Natural killer cell treated with Interleukin-12 subunit alpha and Interleukin-12 subunit beta and Interleukin-15 and Interleukin-18, amount 100 ng/mL, for 72 hours (primary cell): ENCODE results near the gene SLC39A11. TPM values are rescaled to one million over a fixed set of nuclear protein-coding genes. Genes with fewer than 3 reads are reported as not detected.

Experiments
- ATAC-seq, 2 donors: fragments of 150-1000 bp; cut with Tn5 transposase in 1 of 2; sonication (Bioruptor Pico), chemical (Tn5 transposase) in 1 of 2; 2 replicates each; pipeline ENCODE4 v1.10.0; 2021
- DNase-seq: peaks from one replicate; pipeline ENCODE4 v3.0.0; 2022; ENCODE audit warnings: low spot score
- H3K27ac Mint-ChIP-seq, 2 donors: 1 replicate in 1 of 2; 2 replicates in 1 of 2; pipeline ENCODE4 v1.8.0; 2022; ENCODE audit warnings: mixed read lengths in 2 of 2, mild to moderate bottlenecking in 1 of 2, moderate library complexity in 1 of 2
- H3K27me3 Mint-ChIP-seq, 2 donors: 1 replicate in 1 of 2; 2 replicates in 1 of 2; pipeline ENCODE4 v1.8.0; 2022; ENCODE audit warnings: mixed read lengths in 2 of 2
- H3K36me3 Mint-ChIP-seq: one replicate; pipeline ENCODE4 v1.8.0; 2022; ENCODE audit warnings: mixed read lengths
- H3K4me1 Mint-ChIP-seq, 2 donors: 1 replicate in 1 of 2; 2 replicates in 1 of 2; pipeline ENCODE4 v1.8.0; 2022; ENCODE audit warnings: low read depth in 2 of 2, mixed read lengths in 2 of 2, mild to moderate bottlenecking in 1 of 2
- H3K4me3 Mint-ChIP-seq: one replicate; pipeline ENCODE4 v1.8.0; 2022; ENCODE audit warnings: mixed read lengths
- H3K9me3 Mint-ChIP-seq: 2 replicates; pipeline ENCODE4 v1.8.0; 2022; ENCODE audit warnings: mixed read lengths
- total RNA-seq, 2 donors: library from RNA; stranded (reverse); gene quantifications; one replicate each; pipeline ENCODE4 v1.2.3, GENCODE V29; 2022

The SLC39A11 gene
- total RNA-seq, 2 donors from 2014 or later: 25.6 to 56.1 TPM

- H3K36me3 Mint-ChIP-seq: peaks cover 4% of the 10 kb centered on the region
- H3K4me3 Mint-ChIP-seq: no peak overlapping the region
- no peaks in the 10 kb centered on the region for H3K4me1 Mint-ChIP-seq
- no peak for ATAC-seq
- no peaks in the 10 kb centered on the region for H3K27me3 Mint-ChIP-seq
- H3K9me3 Mint-ChIP-seq: no peaks in the 10 kb centered on the region
- DNase-seq: no peak
- H3K27ac Mint-ChIP-seq: no peak overlapping the region
These were observed 332.1 kb downstream of the SLC39A11 start for GRCh38 chr17:72760368-72760767.

DNA sequence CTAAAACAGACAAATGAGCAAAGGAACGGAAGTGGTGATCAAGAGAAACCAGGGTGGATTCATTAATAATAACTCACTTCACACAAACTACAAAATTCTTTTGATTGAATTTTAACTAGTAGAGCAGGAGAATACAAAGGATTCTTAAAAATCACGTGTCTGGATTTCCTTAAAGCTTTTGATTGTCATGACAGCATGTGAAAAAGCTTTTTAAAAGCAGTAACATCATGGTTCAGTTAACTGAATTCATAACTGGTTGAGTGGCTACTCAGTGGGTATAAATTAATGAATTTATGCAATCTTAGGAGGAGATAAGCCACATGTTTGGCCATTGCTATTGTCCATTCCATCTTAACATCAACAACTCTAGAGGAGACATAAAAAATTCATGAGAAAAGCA lies 333.2 kb downstream of the SLC39A11 start:
- Mint-ChIP-seq H3K27me3 (no peaks in the 10 kb centered on the region), H3K9me3 (no peaks in the 10 kb centered on the region), H3K36me3 (peaks cover 4% of the 10 kb centered on the region), H3K27ac (no peak overlapping the region), H3K4me1 (peaks cover 0 to 4% of the 10 kb centered on the region in 2 donors), H3K4me3 (no peak overlapping the region)
- ATAC-seq (no peak), DNase-seq (no peak)

- no peak for ATAC-seq
- no peaks in the 10 kb centered on the region for H3K9me3 Mint-ChIP-seq
- peaks cover 0 to 4% of the 10 kb centered on the region in 2 donors for H3K4me1 Mint-ChIP-seq
- H3K27ac Mint-ChIP-seq: no peak overlapping the region
- H3K4me3 Mint-ChIP-seq: no peak overlapping the region
- no peaks in the 10 kb centered on the region for H3K27me3 Mint-ChIP-seq
- DNase-seq: no peak
- peaks cover 4% of the 10 kb centered on the region for H3K36me3 Mint-ChIP-seq
These were observed 336.2 kb downstream of the SLC39A11 start for GRCh38 chr17:72756256-72756655.

- Mint-ChIP-seq H3K4me3 (no peak overlapping the region), H3K36me3 (peaks cover 4% of the 10 kb centered on the region), H3K27me3 (no peaks in the 10 kb centered on the region), H3K4me1 (peaks cover 0 to 4% of the 10 kb centered on the region in 2 donors), H3K9me3 (no peaks in the 10 kb centered on the region), H3K27ac (no peak overlapping the region)
- no peak for DNase-seq
- no peak for ATAC-seq
These were observed 338.0 kb downstream of the SLC39A11 start for GRCh38 chr17:72754513-72754912.

DNA sequence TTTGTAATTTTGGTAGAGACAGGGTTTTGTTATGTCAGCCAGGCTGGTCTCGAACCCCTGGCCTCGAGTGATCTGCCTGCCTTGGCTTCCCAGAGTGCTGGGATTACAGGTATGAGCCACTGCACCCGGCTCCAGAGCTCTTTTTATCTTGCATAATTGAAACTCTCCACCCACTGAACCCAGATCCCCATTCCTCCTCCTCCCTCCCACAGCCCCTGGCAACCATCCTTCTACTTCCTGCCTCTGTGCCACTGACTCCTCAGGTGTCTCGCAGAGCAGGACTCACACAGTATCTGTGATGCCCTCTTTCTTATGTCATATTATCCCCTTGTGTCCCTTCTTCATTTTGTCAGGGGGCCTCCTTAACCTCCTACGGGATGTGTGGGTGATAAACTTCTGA lies 340.7 kb downstream of the SLC39A11 start:
- H3K27me3 Mint-ChIP-seq: no peaks in the 10 kb centered on the region
- H3K4me1 Mint-ChIP-seq: peaks cover 0 to 4% of the 10 kb centered on the region in 2 donors
- no peak overlapping the region for H3K4me3 Mint-ChIP-seq
- DNase-seq: no peak
- peaks cover 4% of the 10 kb centered on the region for H3K36me3 Mint-ChIP-seq
- no peaks in the 10 kb centered on the region for H3K9me3 Mint-ChIP-seq
- H3K27ac Mint-ChIP-seq: no peak overlapping the region
- ATAC-seq: no peak

DNA sequence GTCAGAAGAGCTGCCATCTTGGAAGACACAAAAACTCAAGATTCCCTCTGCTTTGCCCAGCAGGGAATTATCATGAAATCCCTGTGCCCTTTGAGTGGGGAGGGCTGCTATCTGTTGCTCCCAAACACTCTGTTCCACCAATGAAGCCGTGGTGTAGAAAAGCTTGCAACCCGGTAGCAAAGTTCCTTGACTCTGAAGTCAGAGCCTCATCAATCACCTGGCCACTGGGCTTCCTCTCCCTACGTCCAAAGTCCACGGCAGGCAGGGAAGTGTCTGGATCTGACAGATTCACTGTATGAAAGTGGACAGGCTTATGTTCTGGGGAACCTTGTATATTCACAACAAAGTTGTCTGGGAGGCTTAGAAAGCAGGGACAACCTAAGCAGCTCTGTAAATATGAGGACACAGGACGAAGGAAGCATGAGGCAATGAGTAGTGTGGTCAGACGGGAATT lies 343.3 kb downstream of the SLC39A11 start:
- DNase-seq (no peak), ATAC-seq (no peak)
- no peaks in the 10 kb centered on the region for H3K9me3 Mint-ChIP-seq
- H3K4me1 Mint-ChIP-seq: no peaks in the 10 kb centered on the region
- no peak overlapping the region for H3K4me3 Mint-ChIP-seq
- H3K27me3 Mint-ChIP-seq: no peaks in the 10 kb centered on the region
- H3K27ac Mint-ChIP-seq: no peak overlapping the region
- no peaks in the 10 kb centered on the region for H3K36me3 Mint-ChIP-seq

GRCh38 chr17:72747501-72747900 lies 345.0 kb downstream of the SLC39A11 start:
- no peak for DNase-seq
- Mint-ChIP-seq H3K36me3 (no peaks in the 10 kb centered on the region), H3K9me3 (no peaks in the 10 kb centered on the region), H3K27me3 (no peaks in the 10 kb centered on the region), H3K27ac (no peak overlapping the region), H3K4me1 (no peaks in the 10 kb centered on the region), H3K4me3 (no peak overlapping the region)
- no peak for ATAC-seq

GRCh38 chr17:72745241-72745640 lies 347.2 kb downstream of the SLC39A11 start:
- DNase-seq: no peak
- Mint-ChIP-seq H3K27me3 (no peaks in the 10 kb centered on the region), H3K9me3 (no peaks in the 10 kb centered on the region), H3K27ac (no peak overlapping the region), H3K36me3 (no peaks in the 10 kb centered on the region), H3K4me1 (no peaks in the 10 kb centered on the region), H3K4me3 (no peak overlapping the region)
- no peak for ATAC-seq

DNA sequence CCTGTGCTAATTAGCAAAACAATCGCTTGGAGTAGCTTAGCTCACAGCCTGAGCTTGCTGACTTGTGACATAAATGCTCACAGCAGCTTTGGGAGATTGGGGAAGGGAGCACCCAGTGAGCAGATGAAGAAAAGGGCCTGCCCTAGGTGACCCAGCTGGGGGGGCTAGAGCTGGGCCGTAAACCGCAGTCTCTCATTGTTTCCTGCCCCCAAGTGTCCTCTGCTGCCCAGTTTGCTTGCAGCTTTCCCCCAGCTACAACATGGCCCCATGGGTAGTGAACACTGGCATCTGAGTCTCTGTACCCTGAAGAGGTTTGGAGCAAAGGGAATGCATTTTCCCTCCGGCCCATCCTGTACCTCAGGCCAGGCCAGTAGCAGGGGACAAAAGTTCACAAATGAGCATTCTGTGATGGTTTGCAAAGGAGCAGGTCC lies 349.4 kb downstream of the SLC39A11 start:
- Mint-ChIP-seq H3K27me3 (no peaks in the 10 kb centered on the region), H3K4me1 (no peaks in the 10 kb centered on the region), H3K36me3 (no peaks in the 10 kb centered on the region), H3K9me3 (no peaks in the 10 kb centered on the region), H3K27ac (no peak overlapping the region), H3K4me3 (no peak overlapping the region)
- DNase-seq (no peak), ATAC-seq (no peak)

GRCh38 chr17:72737151-72737690 lies 355.3 kb downstream of the SLC39A11 start:
- Mint-ChIP-seq H3K36me3 (no peaks in the 10 kb centered on the region), H3K4me3 (no peak overlapping the region), H3K4me1 (no peaks in the 10 kb centered on the region), H3K9me3 (no peaks in the 10 kb centered on the region), H3K27ac (no peak overlapping the region), H3K27me3 (no peaks in the 10 kb centered on the region)
- DNase-seq: no peak
- no peak for ATAC-seq

GRCh38 chr17:72735592-72735991 lies 356.9 kb downstream of the SLC39A11 start:
- Mint-ChIP-seq H3K9me3 (no peaks in the 10 kb centered on the region), H3K27ac (no peak overlapping the region), H3K36me3 (no peaks in the 10 kb centered on the region)

DNA sequence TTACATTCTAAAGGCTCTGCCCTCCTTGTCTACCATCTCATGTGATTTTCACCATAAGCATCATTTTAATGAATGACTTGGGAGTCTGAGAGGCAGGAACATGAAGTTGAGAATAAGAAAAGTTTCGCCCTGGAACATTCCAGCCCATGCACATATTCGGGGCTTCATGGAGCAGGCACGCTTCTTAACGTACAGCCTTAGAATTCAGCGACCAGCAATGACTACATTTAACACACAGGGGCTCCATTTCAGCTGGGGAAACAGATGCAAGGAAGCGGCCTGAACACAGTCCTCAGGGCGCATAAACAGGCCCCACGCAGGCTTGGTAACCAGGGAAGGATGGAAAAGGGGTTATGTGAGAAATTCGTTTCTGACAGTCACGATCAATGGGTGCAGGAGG lies 357.4 kb downstream of the SLC39A11 start:
- Mint-ChIP-seq H3K27ac (no peak overlapping the region), H3K27me3 (no peaks in the 10 kb centered on the region), H3K4me1 (no peaks in the 10 kb centered on the region), H3K36me3 (no peaks in the 10 kb centered on the region), H3K9me3 (no peaks in the 10 kb centered on the region), H3K4me3 (no peak overlapping the region)
- ATAC-seq: no peak
- DNase-seq: no peak

More at GRCh38 chr17:72735592-72735991, 356.9 kb downstream of the SLC39A11 start:
- Mint-ChIP-seq H3K27me3 (no peaks in the 10 kb centered on the region), H3K4me1 (no peaks in the 10 kb centered on the region), H3K4me3 (no peak overlapping the region)
- ATAC-seq: no peak
- DNase-seq: no peak

DNA sequence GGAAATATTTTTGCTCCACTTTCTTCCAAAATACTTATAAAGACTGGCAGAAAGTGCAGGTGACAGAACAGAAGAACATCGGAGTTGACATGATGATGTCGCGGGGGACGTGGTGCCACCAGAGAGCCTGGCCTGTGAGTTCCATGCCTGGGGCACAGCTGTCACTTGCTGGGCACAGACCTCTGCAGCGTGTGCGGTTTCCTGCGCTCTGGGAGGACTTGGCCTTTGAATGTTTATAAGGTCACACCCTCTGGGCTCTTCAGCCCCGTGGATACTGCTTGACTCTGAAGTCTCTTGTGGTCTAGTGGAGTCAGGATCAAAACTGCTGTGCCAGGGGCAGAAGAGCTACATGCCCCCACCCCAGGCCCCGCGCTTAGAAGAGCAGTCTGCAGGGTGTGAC lies 357.9 kb downstream of the SLC39A11 start:
- Mint-ChIP-seq H3K4me1 (no peaks in the 10 kb centered on the region), H3K27ac (no peak overlapping the region), H3K9me3 (no peaks in the 10 kb centered on the region), H3K27me3 (no peaks in the 10 kb centered on the region), H3K36me3 (no peaks in the 10 kb centered on the region), H3K4me3 (no peak overlapping the region)
- ATAC-seq (no peak), DNase-seq (no peak)

GRCh38 chr17:72733619-72734282 lies 358.7 kb downstream of the SLC39A11 start:
- ATAC-seq: no peak

More at GRCh38 chr17:72733619-72734282, 358.7 kb downstream of the SLC39A11 start:
- Mint-ChIP-seq H3K27me3 (no peaks in the 10 kb centered on the region), H3K36me3 (no peaks in the 10 kb centered on the region), H3K27ac (no peak overlapping the region), H3K4me3 (no peak overlapping the region), H3K4me1 (no peaks in the 10 kb centered on the region), H3K9me3 (no peaks in the 10 kb centered on the region)
- DNase-seq: no peak
